GM12801 (cell line): ENCODE data around the gene YPEL3.

ENCODE experiments used
- TF ChIP-seq, protein P1 (sequence below): IDR thresholded peaks from one replicate; pipeline ENCODE4 v1.5.1; 2011; ENCODE audit warnings: control low read depth; ENCODE audit not compliant: insufficient read length; ENCODE audit errors: extremely low read depth

The YPEL3 gene

DNA sequence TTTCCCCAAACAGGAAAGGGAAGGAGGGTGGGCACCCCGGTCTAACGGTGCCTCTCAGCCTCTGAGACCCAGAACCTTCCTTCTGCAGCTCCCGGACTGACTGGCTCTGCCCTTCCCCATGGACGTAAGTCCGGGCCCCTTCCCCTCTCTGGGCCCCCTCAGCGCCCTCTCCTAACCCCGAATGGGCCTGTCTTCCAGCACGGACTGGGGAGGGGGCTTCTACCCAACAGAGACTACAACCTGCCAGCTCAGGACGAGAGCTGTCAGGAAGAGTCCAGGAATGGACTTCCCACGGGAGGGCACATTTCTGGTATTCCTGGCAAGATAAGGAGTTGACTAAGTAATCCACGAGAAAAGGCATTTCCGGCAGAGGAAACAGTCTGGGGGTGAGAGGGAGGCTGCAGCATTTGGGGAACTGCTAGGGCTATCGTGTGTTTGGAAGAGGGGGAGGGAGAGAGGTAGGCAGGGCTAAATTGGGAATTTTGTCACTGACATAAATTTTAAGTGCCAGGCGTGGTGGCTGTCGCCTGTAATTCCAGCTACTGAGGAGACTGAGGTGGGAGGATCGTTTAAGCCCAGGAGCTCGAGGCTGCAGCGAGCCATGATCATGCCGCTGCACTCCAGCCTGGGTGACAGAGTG, 42.5 kb downstream of the YPEL3 start:
- TF ChIP-seq, protein P1, sequence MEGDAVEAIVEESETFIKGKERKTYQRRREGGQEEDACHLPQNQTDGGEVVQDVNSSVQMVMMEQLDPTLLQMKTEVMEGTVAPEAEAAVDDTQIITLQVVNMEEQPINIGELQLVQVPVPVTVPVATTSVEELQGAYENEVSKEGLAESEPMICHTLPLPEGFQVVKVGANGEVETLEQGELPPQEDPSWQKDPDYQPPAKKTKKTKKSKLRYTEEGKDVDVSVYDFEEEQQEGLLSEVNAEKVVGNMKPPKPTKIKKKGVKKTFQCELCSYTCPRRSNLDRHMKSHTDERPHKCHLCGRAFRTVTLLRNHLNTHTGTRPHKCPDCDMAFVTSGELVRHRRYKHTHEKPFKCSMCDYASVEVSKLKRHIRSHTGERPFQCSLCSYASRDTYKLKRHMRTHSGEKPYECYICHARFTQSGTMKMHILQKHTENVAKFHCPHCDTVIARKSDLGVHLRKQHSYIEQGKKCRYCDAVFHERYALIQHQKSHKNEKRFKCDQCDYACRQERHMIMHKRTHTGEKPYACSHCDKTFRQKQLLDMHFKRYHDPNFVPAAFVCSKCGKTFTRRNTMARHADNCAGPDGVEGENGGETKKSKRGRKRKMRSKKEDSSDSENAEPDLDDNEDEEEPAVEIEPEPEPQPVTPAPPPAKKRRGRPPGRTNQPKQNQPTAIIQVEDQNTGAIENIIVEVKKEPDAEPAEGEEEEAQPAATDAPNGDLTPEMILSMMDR, result no peak

DNA sequence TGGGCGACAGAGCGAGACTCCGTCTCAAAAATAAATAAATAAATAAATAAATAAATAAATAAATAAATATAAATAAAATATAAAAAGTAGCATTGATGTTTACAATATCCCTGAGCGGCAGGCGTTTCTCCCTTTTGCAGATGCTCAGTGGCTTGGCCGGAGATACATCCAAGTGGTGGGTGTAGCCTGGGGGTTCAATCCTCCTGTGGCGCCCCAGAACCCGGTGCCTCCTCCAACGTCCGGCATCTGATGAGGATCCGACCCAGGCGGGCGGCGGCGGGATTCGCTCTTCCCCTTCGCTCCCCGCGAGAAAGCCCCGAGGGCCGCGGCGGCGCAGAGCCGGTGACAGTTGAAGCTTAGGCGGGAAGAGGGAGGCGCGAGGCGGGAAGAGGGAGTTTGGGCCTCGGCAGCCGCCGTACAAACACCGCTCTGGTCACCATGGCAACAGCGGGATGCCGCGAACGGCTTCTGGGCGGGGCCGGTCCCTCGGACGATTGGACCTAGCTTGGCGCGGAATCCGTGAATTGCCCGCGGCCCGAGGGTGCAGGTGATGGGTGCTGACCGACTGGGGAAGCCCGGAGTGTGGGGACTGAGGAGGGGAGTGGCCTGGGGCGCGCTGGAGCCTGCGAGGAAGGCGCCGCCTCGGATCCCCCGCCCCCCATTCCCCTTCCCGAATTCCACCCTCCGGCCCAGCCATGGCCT, 43.2 kb downstream of the YPEL3 start:
- TF ChIP-seq, protein P1, result no peak

DNA sequence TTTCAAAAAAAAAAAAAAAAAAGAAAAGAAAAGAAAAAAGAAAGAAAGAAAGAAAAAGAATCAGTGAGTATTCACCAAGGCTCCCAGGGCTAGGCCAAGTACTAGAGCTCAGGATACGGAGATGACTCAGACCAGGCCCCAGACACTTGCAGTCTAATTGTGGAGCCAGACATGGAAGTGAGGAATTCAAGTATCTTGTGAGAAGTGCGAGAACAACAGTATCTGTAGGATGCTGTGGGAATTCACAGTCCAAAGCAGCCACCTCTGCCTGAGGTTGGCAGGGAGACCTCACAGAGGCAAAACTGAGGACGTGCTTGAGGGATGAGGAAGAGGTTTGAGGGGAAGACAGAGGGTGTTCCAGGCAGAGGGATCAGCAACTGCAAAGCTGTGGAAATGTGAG, 44.5 kb downstream of the YPEL3 start:
- TF ChIP-seq, protein P1, result no peak

DNA sequence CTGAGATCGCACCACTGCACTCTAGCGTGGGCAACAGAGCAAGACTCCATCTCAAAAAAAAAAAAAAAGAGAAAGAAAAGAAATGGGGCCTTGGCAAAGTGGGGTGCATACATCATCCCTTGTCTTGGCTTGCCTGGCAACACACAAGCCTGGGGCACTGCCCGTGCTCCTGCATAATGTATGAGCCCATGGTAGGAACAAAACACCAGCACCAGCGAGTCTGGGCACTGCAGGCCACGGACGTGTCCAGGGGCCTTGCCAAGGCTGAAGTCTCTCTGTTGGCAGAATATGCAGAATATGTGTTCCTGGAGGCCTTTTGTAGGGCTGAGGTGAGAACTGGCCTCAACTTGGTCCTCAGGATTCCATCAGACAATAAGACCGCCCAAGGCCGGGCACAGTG, 46.1 kb downstream of the YPEL3 start:
- TF ChIP-seq, protein P1, result no peak

DNA sequence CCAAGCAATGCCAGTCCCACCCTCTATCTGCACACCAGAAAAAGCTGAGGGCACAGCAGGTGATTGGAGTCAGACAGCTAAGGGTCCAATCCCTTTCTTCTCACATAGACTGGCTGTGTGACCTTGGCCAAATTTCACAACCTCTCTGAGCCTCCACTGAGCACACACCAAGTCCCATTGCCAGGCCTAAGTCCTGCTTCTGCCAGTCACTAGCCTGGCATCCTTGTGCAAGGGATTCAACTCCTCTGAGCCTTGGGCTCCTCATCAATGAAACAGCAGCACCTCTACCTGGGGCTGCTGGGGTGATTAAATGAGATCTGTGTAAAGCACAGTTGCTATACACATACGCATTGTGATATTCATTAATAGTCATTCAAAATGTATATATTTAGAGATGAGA, 49.4 kb downstream of the YPEL3 start:
- TF ChIP-seq, protein P1, result no peak

DNA sequence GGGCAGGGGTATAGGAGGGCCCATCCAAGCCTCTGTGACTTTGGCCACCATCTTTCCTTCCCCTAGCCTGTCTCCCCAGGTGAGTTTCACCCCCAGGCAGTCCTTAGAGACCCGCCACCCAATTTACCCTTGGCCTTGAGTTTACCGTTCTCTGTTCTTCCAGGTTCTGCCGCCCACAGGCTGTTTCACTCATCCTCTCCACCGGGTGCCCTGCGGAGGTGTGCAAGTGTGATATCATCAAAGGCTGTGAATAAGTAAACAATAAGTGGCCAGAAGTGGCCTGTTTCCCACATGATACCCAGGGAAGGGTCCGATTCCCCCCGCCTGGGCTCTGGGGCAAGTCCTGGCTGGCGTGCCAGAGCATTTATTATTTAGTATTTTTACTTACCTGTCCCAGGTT, 49.8 kb downstream of the YPEL3 start:
- TF ChIP-seq, protein P1, result no peak
